Panc1 (cell line): ENCODE measurements around the gene INPP4A. TPM values are rescaled to one million over a fixed set of nuclear protein-coding genes. Genes with fewer than 3 reads are reported as not detected.
A peak's percentile ranks its signal among the peaks of the same experiment; 100 is the strongest.
"Not testable (repeated sequence)": the region's sequence is repeated elsewhere in the genome, so short reads cannot be mapped to it uniquely, and the experiment has no call there.

Experiments used
- ATAC-seq: fragments of 200-7000 bp; cut with Tn5 transposase; 2 replicates; pipeline ENCODE4 v1.9.1; 2020; ENCODE audit warnings: mild to moderate bottlenecking, moderate library complexity
- BruUV-seq: library from RNA; stranded (reverse); fragments of 400-500 nt; replicated peaks from 2 replicates; lab custom pipeline; 2021; lab: Mats Ljungman, UMichigan
- CTCF ChIA-PET: fragments of 300-600 bp; sonication (Branson Sonifier 250); formaldehyde crosslinking; loops from one replicate; lab custom pipeline; 2022; ENCODE audit warnings: antibody characterized with exemption; lab: Charles Lee
- POLR2A ChIA-PET: fragments of 300-600 bp; sonication (Branson Sonifier 250); formaldehyde crosslinking; loops from one replicate; lab custom pipeline; 2022; ENCODE audit warnings: antibody characterized with exemption; lab: Charles Lee
- DNase-seq: peaks from one replicate; pipeline ENCODE4 v3.0.0-alpha.2; 2010; ENCODE audit warnings: low read depth, low spot score
- H3K27ac ChIP-seq: 2 replicates; pipeline ENCODE4 v1.5.1; 2011; ENCODE audit warnings: mild to moderate bottlenecking, low read length, inconsistent platforms
- H3K27me3 ChIP-seq: fragments of 200-500 bp; sonication (Bioruptor generic); 2 replicates; pipeline ENCODE4 v1.6.0; 2014; ENCODE audit warnings: low read length, inconsistent platforms; ENCODE audit not compliant: control insufficient read depth, insufficient read depth
- H3K36me3 ChIP-seq: fragments of 200-500 bp; sonication (Bioruptor generic); 2 replicates; pipeline ENCODE4 v1.5.1; 2014; ENCODE audit warnings: inconsistent platforms, mild to moderate bottlenecking, low read length, moderate library complexity; ENCODE audit not compliant: control insufficient read depth, insufficient read depth
- H3K4me1 ChIP-seq: 2 replicates; pipeline ENCODE4 v1.5.1; 2011; ENCODE audit warnings: inconsistent platforms, mild to moderate bottlenecking, low read length, moderate library complexity; ENCODE audit not compliant: control insufficient read depth, insufficient read depth
- H3K4me3 ChIP-seq, 2 experiments: 2 replicates each; pipeline ENCODE4 v1.5.1; 2011 to 2012; ENCODE audit warnings: low read depth in 2 of 2, low read length in 2 of 2, mild to moderate bottlenecking in 2 of 2, inconsistent platforms in 1 of 2, moderate library complexity in 1 of 2
- H3K9me3 ChIP-seq: fragments of 200-500 bp; sonication (Bioruptor generic); 2 replicates; pipeline ENCODE4 v1.5.1; 2014; ENCODE audit warnings: low read depth, mild to moderate bottlenecking, inconsistent platforms, low read length, moderate library complexity; ENCODE audit not compliant: control insufficient read depth, insufficient read depth
- POLR2AphosphoS5 ChIP-seq: IDR thresholded peaks from 2 replicates; pipeline ENCODE4 v1.6.1; 2012; ENCODE audit warnings: mild to moderate bottlenecking, low read depth, low read length, moderate library complexity
- REST ChIP-seq, 2 experiments: IDR thresholded peaks; 2 replicates each; pipeline ENCODE4 v1.6.1; 2011 to 2012; ENCODE audit warnings: low read depth in 2 of 2, control low read depth in 1 of 2, low read length in 1 of 2, mild to moderate bottlenecking in 1 of 2, moderate library complexity in 1 of 2; ENCODE audit not compliant: insufficient read depth in 1 of 2
- SIN3A ChIP-seq: IDR thresholded peaks from 2 replicates; pipeline ENCODE4 v1.6.1; 2012; ENCODE audit warnings: low read depth, mild to moderate bottlenecking, low read length, moderate library complexity, borderline replicate concordance; ENCODE audit not compliant: insufficient read depth
- TCF7L2 ChIP-seq: IDR thresholded peaks from 2 replicates; pipeline ENCODE4 v1.6.1; 2011; ENCODE audit warnings: mild to moderate bottlenecking, low read depth, low read length, inconsistent platforms
- in situ Hi-C: cut with HindIII; loops from 2 replicates; pipeline ENCODE4 v1.10.0; 2016; ENCODE audit warnings: low sequenced_read_pairs, low pct_unique_long_range_greater_than_20kb
- intact Hi-C: fragments of 100-400 bp; cut with micrococcal nuclease; formaldehyde crosslinking; loops from one replicate; pipeline ENCODE4 v1.10.0; 2022; ENCODE audit not compliant: unreplicated experiment
- total RNA-seq: library from RNA; stranded (reverse); gene quantifications from one replicate; pipeline ENCODE4 v1.2.1, GENCODE V29; 2021; ENCODE audit not compliant: unreplicated experiment
- TF ChIP-seq, protein P1 (sequence below): fragments of 450-650 bp; IDR thresholded peaks from 2 replicates; pipeline ENCODE4 v1.5.1; 2017; ENCODE audit warnings: mild to moderate bottlenecking

Gene INPP4A
- total RNA-seq, 1 experiment from 2014 or later, result 22.9 TPM

DNA sequence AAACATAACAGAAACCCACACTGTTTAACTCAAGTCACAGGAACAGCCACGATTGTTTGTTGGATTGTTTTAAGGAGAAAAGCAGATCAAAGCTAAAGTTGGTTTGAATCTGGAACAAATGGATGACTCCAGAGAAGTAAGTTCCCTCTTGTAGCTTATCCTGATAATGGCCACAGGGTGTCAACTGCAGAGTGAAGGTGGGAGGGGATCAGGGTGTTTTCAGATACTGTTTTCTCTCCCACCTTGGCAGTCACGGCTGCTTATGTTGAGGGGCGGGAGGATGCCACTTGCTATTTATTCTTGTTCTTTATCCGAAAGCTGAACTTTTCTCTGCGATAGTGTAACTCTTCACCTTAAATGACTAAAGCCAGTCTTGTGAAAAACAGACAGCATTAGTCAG is 36.5 kb upstream of the INPP4A start:
- BruUV-seq, result no TSS peak
- H3K4me1 ChIP-seq, result no peaks in the 10 kb centered on the region
- CTCF ChIA-PET, result interaction anchor here (0.7 kb wide), 1 partner anchor 45 kb away, joined by 5 read pairs; no protein-coding TSS in a partner anchor
- no peak for DNase-seq
- POLR2A ChIA-PET, result no interaction called here
- ATAC-seq, result no peak
- intact Hi-C loops (no loop called here), in situ Hi-C loops (no loop called here)
- H3K9me3 ChIP-seq, result no peaks in the 10 kb centered on the region
- peaks cover 13% of the 10 kb centered on the region for H3K27me3 ChIP-seq
- H3K27ac ChIP-seq, result no peak overlapping the region
- no peak overlapping the region for H3K4me3 ChIP-seq
- no peaks in the 10 kb centered on the region for H3K36me3 ChIP-seq
- TF ChIP-seq POLR2AphosphoS5, result no peak
- TF ChIP-seq, protein P1, sequence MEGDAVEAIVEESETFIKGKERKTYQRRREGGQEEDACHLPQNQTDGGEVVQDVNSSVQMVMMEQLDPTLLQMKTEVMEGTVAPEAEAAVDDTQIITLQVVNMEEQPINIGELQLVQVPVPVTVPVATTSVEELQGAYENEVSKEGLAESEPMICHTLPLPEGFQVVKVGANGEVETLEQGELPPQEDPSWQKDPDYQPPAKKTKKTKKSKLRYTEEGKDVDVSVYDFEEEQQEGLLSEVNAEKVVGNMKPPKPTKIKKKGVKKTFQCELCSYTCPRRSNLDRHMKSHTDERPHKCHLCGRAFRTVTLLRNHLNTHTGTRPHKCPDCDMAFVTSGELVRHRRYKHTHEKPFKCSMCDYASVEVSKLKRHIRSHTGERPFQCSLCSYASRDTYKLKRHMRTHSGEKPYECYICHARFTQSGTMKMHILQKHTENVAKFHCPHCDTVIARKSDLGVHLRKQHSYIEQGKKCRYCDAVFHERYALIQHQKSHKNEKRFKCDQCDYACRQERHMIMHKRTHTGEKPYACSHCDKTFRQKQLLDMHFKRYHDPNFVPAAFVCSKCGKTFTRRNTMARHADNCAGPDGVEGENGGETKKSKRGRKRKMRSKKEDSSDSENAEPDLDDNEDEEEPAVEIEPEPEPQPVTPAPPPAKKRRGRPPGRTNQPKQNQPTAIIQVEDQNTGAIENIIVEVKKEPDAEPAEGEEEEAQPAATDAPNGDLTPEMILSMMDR, result no peak
- no peak for TF ChIP-seq SIN3A
- no peak for TF ChIP-seq TCF7L2
- no peak for TF ChIP-seq REST (IDR thresholded peaks at IDR 0.05; ENCODE audit: insufficient read depth in 1 of 2, low read depth in 2 of 2, low read length in 1 of 2)

GRCh38 chr2:98412751-98413458 is 31.8 kb upstream of the INPP4A start:
- intact Hi-C loops, result loop anchor here (2.0 to 5.0 kb wide), 2 partner anchors 188 to 424 kb away; no protein-coding TSS in a partner anchor
- DNase-seq (peak; percentile 46), ATAC-seq (peak; percentile 91)
- Histone ChIP-seq H3K4me1 (no peaks in the 10 kb centered on the region), H3K36me3 (no peaks in the 10 kb centered on the region), H3K27me3 (peaks cover 13% of the 10 kb centered on the region), H3K27ac (no peak overlapping the region), H3K4me3 (no peak overlapping the region), H3K9me3 (no peaks in the 10 kb centered on the region)
- TF ChIP-seq, protein P1, result peak; percentile 83
- TF ChIP-seq SIN3A, result no peak
- TF ChIP-seq REST (IDR thresholded peaks at IDR 0.05; ENCODE audit: insufficient read depth in 1 of 2, low read depth in 2 of 2, low read length in 1 of 2), result no peak
- no peak for TF ChIP-seq POLR2AphosphoS5
- TF ChIP-seq TCF7L2, result no peak
- no TSS peak for BruUV-seq
- ChIA-PET POLR2A (no interaction called here), CTCF (no interaction called here)
- in situ Hi-C loops, result no loop called here

GRCh38 chr2:98414246-98414645 is 30.4 kb upstream of the INPP4A start:
- in situ Hi-C loops, POLR2A ChIA-PET: not testable (repeated sequence)

More at GRCh38 chr2:98414246-98414645, 30.4 kb upstream of the INPP4A start:
- intact Hi-C loops, result loop anchor here (5.0 kb wide), 1 partner anchor 423 kb away; no protein-coding TSS in a partner anchor
- DNase-seq, ATAC-seq, H3K27me3 ChIP-seq, H3K36me3 ChIP-seq, H3K4me3 ChIP-seq, H3K27ac ChIP-seq, BruUV-seq, H3K4me1 ChIP-seq, CTCF ChIA-PET, H3K9me3 ChIP-seq: not testable (repeated sequence)
